CD8-positive, alpha-beta memory T cell (primary cell): Measurements from ENCODE around the gene IQCE. TPM values are rescaled to one million over a fixed set of nuclear protein-coding genes. Genes with fewer than 3 reads are reported as not detected.

ENCODE experiments used
- CTCF ChIA-PET: fragments of 350-600 bp; sonication (Branson Sonifier 250); formaldehyde crosslinking; loops from one replicate; lab custom pipeline; 2021; ENCODE audit warnings: antibody characterized with exemption; lab: Charles Lee
- POLR2A ChIA-PET: fragments of 350-600 bp; sonication (Branson Sonifier 250); formaldehyde crosslinking; loops from one replicate; lab custom pipeline; 2021; ENCODE audit warnings: antibody characterized with exemption; lab: Charles Lee
- DNase-seq, 5 donors: peaks; one replicate each; pipeline versions ENCODE4 v3.0.0 to v3.0.0-alpha.2; 2020 to 2022; ENCODE audit warnings: mixed read lengths in 1 of 5
- H3K27ac ChIP-seq: one replicate; pipeline ENCODE4 v1.7.0; 2013; ENCODE audit warnings: low read depth, mild to moderate bottlenecking, low read length, moderate library complexity
- H3K27me3 ChIP-seq: 2 replicates; pipeline ENCODE4 v1.7.0; 2013; ENCODE audit warnings: low read length, mild to moderate bottlenecking; ENCODE audit not compliant: insufficient read depth, poor library complexity, severe bottlenecking
- H3K36me3 ChIP-seq: 2 replicates; pipeline ENCODE4 v1.7.0; 2013; ENCODE audit warnings: mild to moderate bottlenecking, low read length, moderate library complexity; ENCODE audit not compliant: insufficient read depth
- H3K4me1 ChIP-seq: 2 replicates; pipeline ENCODE4 v1.7.0; 2013; ENCODE audit warnings: mild to moderate bottlenecking, low read length, moderate library complexity; ENCODE audit not compliant: insufficient read depth
- H3K4me3 ChIP-seq: 2 replicates; pipeline ENCODE4 v1.7.0; 2013; ENCODE audit warnings: mild to moderate bottlenecking, low read length
- H3K9me3 ChIP-seq: 2 replicates; pipeline ENCODE4 v1.7.0; 2013; ENCODE audit warnings: mild to moderate bottlenecking, low read length
- H3K27ac Mint-ChIP-seq, 8 donors: one replicate each; pipeline ENCODE4 v1.8.0; 2020 to 2021; ENCODE audit warnings: mixed read lengths in 8 of 8, mild to moderate bottlenecking in 6 of 8, inconsistent platforms in 3 of 8, moderate library complexity in 3 of 8
- H3K27me3 Mint-ChIP-seq, 2 donors: one replicate each; pipeline ENCODE4 v1.8.0; 2020 to 2021; ENCODE audit warnings: mixed read lengths in 2 of 2, mild to moderate bottlenecking in 1 of 2, moderate library complexity in 1 of 2
- H3K36me3 Mint-ChIP-seq, 3 donors: one replicate each; pipeline ENCODE4 v1.8.0; 2020 to 2021; ENCODE audit warnings: mixed read lengths in 3 of 3, inconsistent platforms in 1 of 3, mild to moderate bottlenecking in 1 of 3
- H3K4me1 Mint-ChIP-seq, 3 donors: one replicate each; pipeline ENCODE4 v1.8.0; 2020 to 2021; ENCODE audit warnings: mixed read lengths in 3 of 3, inconsistent platforms in 1 of 3, mild to moderate bottlenecking in 1 of 3
- H3K4me3 Mint-ChIP-seq, 7 donors: one replicate each; pipeline ENCODE4 v1.8.0; 2020 to 2021; ENCODE audit warnings: mixed read lengths in 7 of 7, mild to moderate bottlenecking in 6 of 7, moderate library complexity in 4 of 7, inconsistent platforms in 2 of 7
- H3K9me3 Mint-ChIP-seq, 5 donors: one replicate each; pipeline ENCODE4 v1.8.0; 2020 to 2022; ENCODE audit warnings: mixed read lengths in 5 of 5, mild to moderate bottlenecking in 3 of 5, moderate library complexity in 2 of 5, inconsistent platforms in 1 of 5
- polyA plus RNA-seq: library from polyadenylated mRNA; unstranded; fragments of 300-500 nt; fragmentation: Illumina TruSeq; gene quantifications from one replicate; pipeline ENCODE4 v1.2.3, GENCODE V29; 2021
- total RNA-seq, 2 experiments: library from RNA; stranded (reverse); gene quantifications; one replicate each; pipeline ENCODE4 v1.2.3, GENCODE V29; 2021

Gene IQCE
- total and polyA plus RNA-seq, 3 experiments from 2014 or later, result 4.1 to 10.4 (median 9.6) TPM

DNA sequence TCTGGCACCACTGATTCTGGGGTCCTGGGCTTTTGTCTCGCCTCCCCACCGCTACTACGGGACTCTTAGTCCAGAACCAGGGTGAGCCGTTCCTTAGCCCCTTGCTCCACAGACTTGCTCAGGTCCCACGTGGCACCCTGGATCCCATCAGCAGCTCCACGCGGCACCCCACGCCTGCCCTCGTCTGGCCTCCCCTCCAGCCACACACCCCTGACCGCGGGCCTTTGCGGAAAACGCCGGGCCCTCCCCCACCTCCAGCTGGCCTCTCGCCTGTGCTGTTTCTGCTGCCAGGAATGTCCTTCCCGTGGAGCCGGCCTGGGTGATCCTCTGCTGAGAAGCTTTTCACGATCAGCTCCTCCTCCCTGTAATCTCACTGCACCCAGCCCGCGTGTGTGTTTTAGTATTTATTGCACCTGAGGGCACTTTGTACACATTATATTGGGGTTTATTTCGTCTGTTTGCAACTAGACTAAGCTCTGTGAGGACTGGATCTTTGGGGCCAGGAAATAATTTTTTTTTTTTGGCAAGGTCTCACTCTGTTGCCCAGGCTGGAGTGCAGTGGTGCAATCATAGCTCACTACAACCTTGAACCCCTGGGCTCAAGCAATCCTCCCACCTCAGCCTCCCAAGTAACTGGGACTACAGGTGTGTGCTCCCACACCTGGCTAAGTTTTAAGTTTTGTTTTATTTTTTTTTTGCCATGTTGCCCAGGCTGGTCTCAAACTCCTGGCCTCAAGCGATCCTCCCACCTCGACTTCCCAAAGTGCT is 62.5 kb downstream of the IQCE start:
- Mint-ChIP-seq H3K27me3 (peaks cover 1 to 2% of the 10 kb centered on the region in 2 donors), H3K4me3 (no peak overlapping the region), H3K9me3 (no peaks in the 10 kb centered on the region), H3K27ac (no peak overlapping the region), H3K4me1 (no peaks in the 10 kb centered on the region), H3K36me3 (no peaks in the 10 kb centered on the region)
- POLR2A ChIA-PET, result no interaction called here
- H3K36me3 ChIP-seq, result no peaks in the 10 kb centered on the region
- H3K4me3 ChIP-seq, result no peak overlapping the region
- CTCF ChIA-PET, result interaction anchor here (1.7 kb wide), 1 partner anchor 10 kb away, joined by 4 read pairs; the partner anchor contains the start of gene TTYH3
- H3K27ac ChIP-seq, result no peak overlapping the region
- H3K4me1 ChIP-seq, result no peaks in the 10 kb centered on the region
- no peak for DNase-seq
- H3K9me3 ChIP-seq, result no peaks in the 10 kb centered on the region
- H3K27me3 ChIP-seq, result no peaks in the 10 kb centered on the region

- H3K4me3 Mint-ChIP-seq, result no peak overlapping the region
Observed at GRCh38 chr7:2621948-2622640, 63.3 kb downstream of the IQCE start.

DNA sequence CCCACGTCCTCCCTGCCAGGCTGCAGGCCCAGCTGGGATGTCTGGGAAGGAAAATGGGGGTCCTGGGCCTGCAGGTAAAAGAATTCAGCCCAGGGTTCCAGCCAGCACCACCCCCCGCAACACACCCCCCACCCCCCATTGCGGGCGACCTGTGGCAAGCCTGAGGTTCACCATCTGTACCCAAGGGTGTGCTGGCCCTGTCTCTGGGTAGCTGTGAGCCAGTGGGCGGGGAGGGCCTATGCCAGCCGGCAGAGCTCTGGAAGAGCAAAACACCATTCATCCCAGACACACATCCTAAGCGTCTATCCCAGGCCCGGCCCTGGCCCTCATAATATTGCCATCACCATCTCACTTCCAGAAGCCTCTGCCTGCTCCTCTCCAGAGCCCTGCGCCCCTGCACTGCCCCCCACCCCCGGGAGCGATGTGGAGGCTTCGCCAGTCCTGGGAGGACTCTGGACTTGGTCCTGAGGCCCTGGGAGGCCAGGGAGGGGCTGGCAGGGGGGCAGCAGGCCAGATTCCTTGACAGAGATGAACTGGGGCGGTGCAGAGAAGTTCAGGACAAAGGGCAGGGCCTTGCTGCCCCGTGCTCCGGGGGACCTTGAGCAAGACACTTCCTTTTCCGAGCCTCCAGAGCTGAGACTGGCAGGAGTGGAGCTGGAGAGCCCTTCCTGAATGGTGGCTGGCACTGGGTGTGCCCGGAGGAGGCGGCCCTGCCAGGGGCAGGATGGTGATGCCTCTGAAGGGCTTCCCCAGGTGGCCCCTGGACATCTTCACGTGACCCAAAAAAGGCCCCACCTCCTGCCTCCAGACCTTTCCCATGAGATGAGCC is 64.3 kb downstream of the IQCE start:
- Mint-ChIP-seq H3K4me3 (no peak overlapping the region), H3K27ac (no peak overlapping the region), H3K4me1 (no peaks in the 10 kb centered on the region), H3K36me3 (no peaks in the 10 kb centered on the region), H3K27me3 (peaks cover 1 to 9% of the 10 kb centered on the region in 2 donors), H3K9me3 (no peaks in the 10 kb centered on the region)
- Histone ChIP-seq H3K27me3 (no peaks in the 10 kb centered on the region), H3K9me3 (no peaks in the 10 kb centered on the region), H3K4me1 (no peaks in the 10 kb centered on the region), H3K27ac (no peak overlapping the region), H3K36me3 (no peaks in the 10 kb centered on the region), H3K4me3 (no peak overlapping the region)
- ChIA-PET CTCF (no interaction called here), POLR2A (interaction anchor here (1.4 kb wide), 1 partner anchor 8 kb away, joined by 3 read pairs; the partner anchor contains the start of gene TTYH3)
- no peak for DNase-seq

More at GRCh38 chr7:2621948-2622640, 63.3 kb downstream of the IQCE start:
- no peak overlapping the region for H3K27ac Mint-ChIP-seq
- no peaks in the 10 kb centered on the region for H3K4me1 ChIP-seq
- H3K36me3 ChIP-seq, result no peaks in the 10 kb centered on the region
- no peaks in the 10 kb centered on the region for H3K36me3 Mint-ChIP-seq
- no peaks in the 10 kb centered on the region for H3K9me3 ChIP-seq
- no peaks in the 10 kb centered on the region for H3K9me3 Mint-ChIP-seq
- CTCF ChIA-PET, result interaction anchor here (1.7 kb wide), 1 partner anchor 9 kb away, joined by 4 read pairs; the partner anchor contains the start of gene TTYH3
- POLR2A ChIA-PET, result interaction anchor here (1.4 kb wide), 1 partner anchor 9 kb away, joined by 3 read pairs; the partner anchor contains the start of gene TTYH3
- H3K27ac ChIP-seq, result no peak overlapping the region
- H3K4me3 ChIP-seq, result no peak overlapping the region
- H3K27me3 ChIP-seq, result no peaks in the 10 kb centered on the region
- no peaks in the 10 kb centered on the region for H3K4me1 Mint-ChIP-seq
- H3K27me3 Mint-ChIP-seq, result peaks cover 1 to 6% of the 10 kb centered on the region in 2 donors
- no peak for DNase-seq

DNA sequence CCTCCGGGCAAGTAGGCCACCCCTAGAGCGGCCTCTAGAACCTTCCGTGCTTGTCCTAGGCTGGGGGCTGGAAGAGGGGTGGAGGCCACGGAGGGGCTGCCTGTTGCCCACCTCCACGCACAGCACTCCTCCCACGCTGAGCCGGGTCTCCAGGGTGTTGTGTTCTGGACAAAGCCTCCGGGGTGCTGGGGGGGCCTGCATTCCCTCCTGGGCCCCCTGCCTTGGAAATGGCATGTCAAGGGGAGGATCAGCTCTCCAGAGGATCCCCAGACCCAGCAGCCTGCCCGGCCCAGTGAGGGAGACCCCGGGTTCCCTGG is 64.9 kb downstream of the IQCE start:
- Histone ChIP-seq H3K36me3 (no peaks in the 10 kb centered on the region), H3K27me3 (no peaks in the 10 kb centered on the region), H3K9me3 (no peaks in the 10 kb centered on the region), H3K27ac (no peak overlapping the region), H3K4me1 (no peaks in the 10 kb centered on the region), H3K4me3 (no peak overlapping the region)
- Mint-ChIP-seq H3K27me3 (peaks cover 1 to 10% of the 10 kb centered on the region in 2 donors), H3K36me3 (no peaks in the 10 kb centered on the region), H3K9me3 (no peaks in the 10 kb centered on the region), H3K27ac (peak overlapping the region in 1 of 8 donors; percentile 70), H3K4me1 (no peaks in the 10 kb centered on the region), H3K4me3 (no peak overlapping the region)
- POLR2A ChIA-PET, result interaction anchor here (1.4 kb wide), 1 partner anchor 8 kb away, joined by 3 read pairs; the partner anchor contains the start of gene TTYH3
- no peak for DNase-seq
- CTCF ChIA-PET, result no interaction called here

GRCh38 chr7:2624293-2624886 is 65.6 kb downstream of the IQCE start:
- H3K27ac ChIP-seq, result peak overlapping the region; percentile 43
- peak overlapping the region in 1 of 8 donors; percentile 54 for H3K27ac Mint-ChIP-seq
- no peaks in the 10 kb centered on the region for H3K27me3 ChIP-seq
- H3K4me3 Mint-ChIP-seq, result no peak overlapping the region
- H3K9me3 Mint-ChIP-seq, result no peaks in the 10 kb centered on the region
- DNase-seq, result no peak
- no peaks in the 10 kb centered on the region for H3K4me1 ChIP-seq
- POLR2A ChIA-PET, result no interaction called here
- peaks cover 1 to 10% of the 10 kb centered on the region in 2 donors for H3K27me3 Mint-ChIP-seq
- H3K9me3 ChIP-seq, result no peaks in the 10 kb centered on the region
- H3K36me3 ChIP-seq, result no peaks in the 10 kb centered on the region
- CTCF ChIA-PET, result no interaction called here
- H3K4me1 Mint-ChIP-seq, result no peaks in the 10 kb centered on the region
- no peak overlapping the region for H3K4me3 ChIP-seq
- no peaks in the 10 kb centered on the region for H3K36me3 Mint-ChIP-seq

- Mint-ChIP-seq H3K27ac (no peak overlapping the region), H3K36me3 (no peaks in the 10 kb centered on the region), H3K4me3 (no peak overlapping the region), H3K9me3 (no peaks in the 10 kb centered on the region), H3K27me3 (peaks cover 0 to 10% of the 10 kb centered on the region in 2 donors), H3K4me1 (peaks cover 3 to 5% (median 4%) of the 10 kb centered on the region in 3 donors)
- POLR2A ChIA-PET, result no interaction called here
- no peaks in the 10 kb centered on the region for H3K9me3 ChIP-seq
- H3K27ac ChIP-seq, result no peak overlapping the region
- H3K4me1 ChIP-seq, result peaks cover 5% of the 10 kb centered on the region
- DNase-seq, result no peak
- CTCF ChIA-PET, result no interaction called here
- no peaks in the 10 kb centered on the region for H3K36me3 ChIP-seq
- no peak overlapping the region for H3K4me3 ChIP-seq
- no peaks in the 10 kb centered on the region for H3K27me3 ChIP-seq
Observed at GRCh38 chr7:2626498-2627117, 67.8 kb downstream of the IQCE start.

DNA sequence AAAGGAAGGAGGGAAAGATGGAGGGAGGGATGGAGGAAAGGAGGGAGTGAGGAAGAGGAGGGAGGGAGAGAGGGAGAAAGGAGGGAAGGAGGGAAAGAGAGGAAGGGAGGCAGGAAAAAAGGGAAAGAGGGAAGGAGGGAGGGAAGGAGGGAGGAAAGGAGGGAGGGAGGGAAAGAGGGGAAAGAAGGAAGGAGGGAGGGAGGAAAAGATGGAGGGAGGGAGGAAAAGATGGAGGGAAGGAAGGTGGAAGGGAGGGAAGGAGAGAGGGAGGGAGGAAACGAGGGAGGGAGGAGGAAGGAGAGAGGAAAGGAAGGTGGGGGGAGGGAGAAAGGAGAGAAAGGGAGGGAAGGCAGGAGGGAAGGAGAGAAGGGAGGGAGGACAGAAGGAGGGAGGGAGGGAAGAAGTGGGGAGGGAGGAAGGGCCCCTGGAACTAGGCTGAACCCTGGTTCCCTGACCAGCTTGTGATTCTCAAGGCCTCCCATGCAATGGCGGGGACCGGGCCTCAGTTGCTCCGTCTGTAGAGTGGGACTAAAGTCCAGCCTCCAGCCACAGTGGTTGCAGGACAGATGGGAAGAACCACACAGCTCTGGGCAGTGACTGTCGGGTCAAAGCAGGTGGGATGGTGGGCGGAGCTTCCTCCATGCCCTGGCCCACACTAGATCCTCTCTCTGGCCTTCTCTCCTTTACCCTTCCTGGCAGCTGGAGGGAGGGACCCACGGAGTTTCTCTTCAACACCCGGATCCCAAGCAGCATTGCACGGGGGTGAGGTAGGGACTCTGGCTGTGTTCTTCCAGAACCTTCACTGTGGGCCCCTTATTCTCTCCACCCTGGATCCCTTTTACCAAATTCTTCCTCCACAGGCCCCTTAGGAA is 68.7 kb downstream of the IQCE start:
- no peak overlapping the region for H3K27ac Mint-ChIP-seq
- H3K4me1 Mint-ChIP-seq, result peaks cover 4 to 7% (median 4%) of the 10 kb centered on the region in 3 donors
- Histone ChIP-seq H3K4me3 (no peak overlapping the region), H3K4me1 (peaks cover 9% of the 10 kb centered on the region), H3K36me3 (no peaks in the 10 kb centered on the region), H3K27ac (no peak overlapping the region), H3K27me3 (no peaks in the 10 kb centered on the region), H3K9me3 (no peaks in the 10 kb centered on the region)
- H3K36me3 Mint-ChIP-seq, result no peaks in the 10 kb centered on the region
- no peaks in the 10 kb centered on the region for H3K9me3 Mint-ChIP-seq
- ChIA-PET POLR2A (no interaction called here), CTCF (no interaction called here)
- H3K27me3 Mint-ChIP-seq, result peaks cover 0 to 10% of the 10 kb centered on the region in 2 donors
- no peak for DNase-seq
- no peak overlapping the region for H3K4me3 Mint-ChIP-seq
